GM06990 (cell line): Measurements from ENCODE around the gene HRG.

Experiments used
- DNase-seq: peaks from one replicate; pipeline ENCODE4 v3.0.0-alpha.2; 2011; ENCODE audit not compliant: insufficient read length; ENCODE audit errors: extremely low read depth
- H3K27me3 ChIP-seq: replicated peaks from 2 replicates; pipeline ENCODE4 v1.6.0; 2011; ENCODE audit warnings: low read length; ENCODE audit not compliant: control insufficient read depth, insufficient read depth
- H3K36me3 ChIP-seq: 2 replicates; pipeline ENCODE4 v1.5.1; 2011; ENCODE audit warnings: low read length; ENCODE audit not compliant: control insufficient read depth, insufficient read depth
- H3K4me3 ChIP-seq: replicated peaks from 2 replicates; pipeline ENCODE4 v1.5.1; 2011; ENCODE audit warnings: low read depth, mild to moderate bottlenecking, control low read depth, low read length
- CTCF ChIP-seq: IDR thresholded peaks from 2 replicates; pipeline ENCODE4 v1.5.1; 2011; ENCODE audit warnings: low read length, control low read depth, mild to moderate bottlenecking, inconsistent platforms; ENCODE audit not compliant: insufficient read depth, poor library complexity, severe bottlenecking

HRG gene

GRCh38 chr3:186713499-186713898 lies 47.7 kb downstream of the HRG start:
- no peak overlapping the region for H3K4me3 ChIP-seq

DNA sequence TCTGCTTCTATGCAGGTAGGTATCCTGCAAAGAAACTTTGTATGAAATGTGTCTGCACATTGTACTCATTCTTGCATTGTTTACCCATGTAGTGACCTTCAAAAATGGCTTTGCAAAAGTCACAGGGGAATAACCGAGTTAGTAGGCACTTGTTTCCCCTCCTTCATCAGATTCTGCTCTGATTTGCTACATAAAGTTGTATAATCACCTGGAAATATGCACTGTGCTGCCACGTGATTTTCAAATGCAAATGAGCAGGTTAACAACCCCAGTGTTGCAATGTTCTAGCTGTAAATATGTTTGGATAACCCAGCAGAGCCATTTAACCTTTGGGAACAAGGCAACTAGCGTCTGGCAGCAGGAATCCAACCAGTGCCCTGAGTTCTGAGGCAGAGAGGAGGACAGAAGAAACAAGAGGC lies 51.2 kb downstream of the HRG start, which contains the start of gene KNG1:
Gene KNG1 (plus strand): TSS at position 321 of the 419 bp plus-strand sequence. CDS start 184 bp downstream, outside the sequence.
- H3K4me3 ChIP-seq = no peak within 1 kb of the TSS

More at GRCh38 chr3:186713499-186713898, 47.7 kb downstream of the HRG start:
- no peak for TF ChIP-seq CTCF
- no peaks in the 10 kb centered on the region for H3K27me3 ChIP-seq
- no peaks in the 10 kb centered on the region for H3K36me3 ChIP-seq
- DNase-seq = no peak

DNA sequence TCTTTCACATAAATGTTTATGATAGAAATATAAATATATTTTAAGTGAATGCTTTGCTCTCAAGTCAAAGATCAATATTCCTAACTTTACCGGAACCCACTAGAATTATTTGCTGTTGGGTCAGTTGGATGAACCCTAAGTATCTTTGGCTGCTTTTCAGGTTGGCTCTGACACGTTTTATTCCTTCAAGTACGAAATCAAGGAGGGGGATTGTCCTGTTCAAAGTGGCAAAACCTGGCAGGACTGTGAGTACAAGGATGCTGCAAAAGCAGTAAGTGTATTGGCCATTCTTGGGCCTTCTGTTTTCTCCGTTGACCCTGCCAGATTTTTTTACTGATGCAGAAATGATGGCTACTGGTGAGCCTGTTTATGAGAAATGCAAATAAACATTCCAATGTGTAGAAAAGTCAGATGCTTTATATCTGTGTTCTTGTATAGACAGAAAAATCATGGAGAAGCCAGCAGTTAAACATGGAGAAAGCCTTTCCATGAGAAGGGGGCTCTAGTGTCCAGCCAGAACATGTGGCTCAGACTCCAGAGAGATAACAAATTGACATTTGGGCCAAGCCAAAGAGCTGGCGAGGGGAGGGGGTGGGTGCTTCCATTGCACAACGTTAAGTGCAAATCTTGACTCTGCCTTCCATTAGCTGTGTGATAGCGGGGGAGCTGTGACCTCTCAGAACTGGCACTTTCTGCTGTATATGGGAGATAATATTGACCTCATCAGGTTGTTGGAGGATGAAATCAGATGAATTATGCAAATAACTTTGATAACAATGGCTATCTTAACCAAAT lies 54.3 kb downstream of the HRG start:
- no peak overlapping the region for H3K4me3 ChIP-seq
- no peaks in the 10 kb centered on the region for H3K27me3 ChIP-seq
- TF ChIP-seq CTCF = no peak
- no peaks in the 10 kb centered on the region for H3K36me3 ChIP-seq
- DNase-seq = no peak

More for the DNA sequence above, 51.2 kb downstream of the HRG start, which contains the start of gene KNG1:
- no peak for DNase-seq
- Histone ChIP-seq H3K27me3 (no peaks in the 10 kb centered on the region), H3K36me3 (no peaks in the 10 kb centered on the region)
- no peak for TF ChIP-seq CTCF

DNA sequence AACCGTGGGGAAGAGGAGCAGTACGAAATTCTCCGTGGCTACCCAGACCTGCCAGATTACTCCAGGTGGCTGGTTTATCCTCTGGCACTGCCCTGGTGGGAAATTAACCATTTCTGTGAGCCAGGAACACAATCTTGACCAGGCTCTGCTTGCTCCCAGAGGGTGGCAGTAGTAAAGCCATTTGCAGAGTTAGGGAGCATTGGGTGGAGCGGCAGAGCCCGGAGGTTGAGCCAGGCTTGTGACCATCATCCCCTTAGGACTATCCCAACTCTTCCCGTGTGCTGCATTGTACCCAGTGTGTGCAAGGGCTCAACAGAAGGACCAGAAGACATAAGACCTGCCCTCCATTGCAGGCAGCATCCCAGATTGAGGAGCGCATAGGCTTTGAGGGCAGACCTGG lies 56.6 kb downstream of the HRG start:
- TF ChIP-seq CTCF = peak; percentile 18
- no peak for DNase-seq
- Histone ChIP-seq H3K27me3 (no peaks in the 10 kb centered on the region), H3K36me3 (no peaks in the 10 kb centered on the region), H3K4me3 (no peak overlapping the region)

GRCh38 chr3:186724911-186725310 lies 59.1 kb downstream of the HRG start:
- Histone ChIP-seq H3K36me3 (no peaks in the 10 kb centered on the region), H3K27me3 (no peaks in the 10 kb centered on the region), H3K4me3 (no peak overlapping the region)
- no peak for DNase-seq
- no peak for TF ChIP-seq CTCF
